ENCODE data around the gene JADE1.

JADE1 gene

DNA sequence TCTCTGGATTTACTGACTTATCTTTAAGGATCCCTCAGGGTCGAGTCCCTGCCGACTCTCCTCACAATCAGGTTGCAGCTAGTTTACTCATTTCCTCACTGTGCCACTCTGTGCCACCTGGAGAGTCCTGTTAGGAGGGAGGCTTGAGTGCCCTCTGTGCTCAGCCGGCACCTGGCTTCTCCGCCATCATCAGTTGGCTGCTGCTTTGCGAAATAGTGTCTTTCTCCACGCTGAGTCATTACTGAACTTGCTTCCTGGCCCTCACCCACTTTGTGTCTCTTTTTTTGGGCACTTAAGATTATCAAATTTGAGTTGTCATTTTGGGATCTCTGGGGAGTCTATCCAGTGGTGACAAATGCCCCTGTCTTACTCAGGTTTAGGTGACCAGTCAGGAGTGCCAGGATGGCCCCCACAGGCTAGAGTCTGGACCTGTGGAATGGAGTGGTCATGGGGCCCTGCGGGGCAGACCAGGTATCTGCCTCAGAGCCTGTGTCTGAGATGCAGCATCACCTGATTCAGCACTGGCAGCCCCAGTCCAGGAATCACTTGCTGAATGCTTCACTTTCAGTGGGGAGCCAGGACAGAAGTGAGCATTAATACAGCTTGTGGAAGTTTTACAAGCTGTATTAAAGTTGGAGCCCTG, 37.7 kb downstream of the JADE1 start:
- no peak for DNase-seq (ENCODE audit: low read depth, low spot score)
- TF ChIP-seq YY1 (IDR thresholded peaks at IDR 0.05; ENCODE audit: insufficient read depth, insufficient read length) (no peak), SUZ12 (IDR thresholded peaks at IDR 0.05; ENCODE audit: extremely low read depth, insufficient read depth, insufficient read length) (no peak), ZNF274 (IDR thresholded peaks at IDR 0.05; ENCODE audit: low read depth, low read length) (no peak)
- Histone ChIP-seq H3K4me3 (ENCODE audit: insufficient read length, low read depth) (no peak overlapping the region), H3K36me3 (ENCODE audit: insufficient read depth, insufficient read length, low read length) (peaks cover 94% of the 10 kb centered on the region), H3K9me3 (ENCODE audit: insufficient read depth, low read length) (no peaks in the 10 kb centered on the region), H3K9ac (ENCODE audit: insufficient read length, low read depth) (no peak overlapping the region), H3K4me1 (ENCODE audit: insufficient read depth, insufficient read length) (peaks cover 4% of the 10 kb centered on the region), H3K27me3 (ENCODE audit: insufficient read depth, insufficient read length) (no peaks in the 10 kb centered on the region)

DNA sequence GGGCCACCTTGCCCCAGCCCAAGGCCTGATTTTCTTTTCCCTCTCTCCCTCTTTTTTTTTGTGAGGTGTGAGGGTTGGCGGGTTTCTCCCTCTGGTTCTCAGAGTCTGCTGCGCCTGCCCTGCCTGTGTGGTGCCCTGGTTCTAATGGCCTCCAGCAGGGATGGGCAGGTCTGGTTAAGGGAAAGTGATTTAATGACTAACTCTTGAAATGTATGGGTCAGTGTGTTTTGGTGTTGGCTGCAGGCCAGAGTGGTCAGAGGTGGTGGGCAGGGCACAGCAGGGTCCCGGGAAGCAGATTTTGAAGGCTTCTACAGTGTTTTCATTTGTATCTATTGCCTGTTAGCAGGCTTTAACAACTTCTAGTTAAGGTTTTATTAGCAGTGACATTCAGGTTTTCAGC, 39.0 kb downstream of the JADE1 start:
- DNase-seq (ENCODE audit: low read depth, low spot score) = no peak
- H3K36me3 ChIP-seq (ENCODE audit: insufficient read depth, insufficient read length, low read length) = peaks cover 94% of the 10 kb centered on the region

DNA sequence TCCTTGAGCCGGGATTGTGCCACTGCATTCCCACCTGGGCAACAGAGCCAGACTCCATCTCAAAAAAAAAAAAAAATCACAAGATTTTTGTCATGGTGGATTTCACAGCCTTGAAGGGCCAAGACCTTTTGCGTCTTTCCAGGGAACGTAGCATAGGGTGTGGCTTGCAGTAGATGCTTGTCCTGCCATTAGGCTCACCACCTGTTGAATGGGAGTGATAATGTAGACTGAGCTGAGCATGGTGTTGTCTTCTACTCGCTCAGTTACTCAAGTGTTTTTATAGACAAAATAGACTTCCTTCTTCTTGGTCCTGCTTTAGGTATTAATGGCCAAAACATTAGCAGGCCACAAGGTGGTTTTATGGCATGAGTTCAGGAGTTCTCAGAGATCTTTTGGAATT, 40.8 kb downstream of the JADE1 start:
- TF ChIP-seq SUZ12 (IDR thresholded peaks at IDR 0.05; ENCODE audit: extremely low read depth, insufficient read depth, insufficient read length) = no peak
- no peak for TF ChIP-seq ZNF274 (IDR thresholded peaks at IDR 0.05; ENCODE audit: low read depth, low read length)
- no peak for TF ChIP-seq YY1 (IDR thresholded peaks at IDR 0.05; ENCODE audit: insufficient read depth, insufficient read length)
- Histone ChIP-seq H3K9ac (ENCODE audit: insufficient read length, low read depth) (no peak overlapping the region), H3K4me3 (ENCODE audit: insufficient read length, low read depth) (no peak overlapping the region), H3K9me3 (ENCODE audit: insufficient read depth, low read length) (no peaks in the 10 kb centered on the region), H3K36me3 (ENCODE audit: insufficient read depth, insufficient read length, low read length) (peaks cover 91% of the 10 kb centered on the region), H3K27me3 (ENCODE audit: insufficient read depth, insufficient read length) (no peaks in the 10 kb centered on the region), H3K4me1 (ENCODE audit: insufficient read depth, insufficient read length) (peaks cover 4% of the 10 kb centered on the region)
- no peak for DNase-seq (ENCODE audit: low read depth, low spot score)

More for the DNA sequence above, 39.0 kb downstream of the JADE1 start:
- no peak for TF ChIP-seq YY1 (IDR thresholded peaks at IDR 0.05; ENCODE audit: insufficient read depth, insufficient read length)
- no peak for TF ChIP-seq SUZ12 (IDR thresholded peaks at IDR 0.05; ENCODE audit: extremely low read depth, insufficient read depth, insufficient read length)
- TF ChIP-seq ZNF274 (IDR thresholded peaks at IDR 0.05; ENCODE audit: low read depth, low read length) = no peak
- H3K4me3 ChIP-seq (ENCODE audit: insufficient read length, low read depth) = no peak overlapping the region
- H3K27me3 ChIP-seq (ENCODE audit: insufficient read depth, insufficient read length) = no peaks in the 10 kb centered on the region
- H3K4me1 ChIP-seq (ENCODE audit: insufficient read depth, insufficient read length) = peaks cover 4% of the 10 kb centered on the region
- H3K9ac ChIP-seq (ENCODE audit: insufficient read length, low read depth) = no peak overlapping the region
- H3K9me3 ChIP-seq (ENCODE audit: insufficient read depth, low read length) = no peaks in the 10 kb centered on the region

DNA sequence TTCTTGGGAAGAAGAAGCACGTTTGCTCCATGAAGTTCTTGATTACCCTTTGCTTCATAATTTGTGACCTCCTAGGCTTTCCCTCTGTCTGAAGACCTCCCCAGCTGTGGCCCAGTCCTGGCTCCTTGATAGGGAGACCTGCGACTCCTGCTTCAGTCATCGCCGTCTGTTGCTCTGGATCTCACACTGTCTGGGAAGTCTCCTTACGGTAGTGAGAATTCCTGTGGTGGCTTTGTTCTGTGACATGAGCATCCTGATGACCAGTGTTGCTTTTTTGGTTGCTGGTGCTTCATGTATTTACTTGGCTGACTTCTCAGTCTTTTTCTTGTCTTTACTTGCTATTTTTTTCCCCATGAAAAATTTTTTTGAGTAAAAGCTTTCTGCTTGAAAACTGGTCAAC, 44.2 kb downstream of the JADE1 start:
- no peak for DNase-seq (ENCODE audit: low read depth, low spot score)
- Histone ChIP-seq H3K36me3 (ENCODE audit: insufficient read depth, insufficient read length, low read length) (peaks cover 91% of the 10 kb centered on the region), H3K9ac (ENCODE audit: insufficient read length, low read depth) (no peak overlapping the region), H3K4me3 (ENCODE audit: insufficient read length, low read depth) (no peak overlapping the region), H3K9me3 (ENCODE audit: insufficient read depth, low read length) (no peaks in the 10 kb centered on the region), H3K27me3 (ENCODE audit: insufficient read depth, insufficient read length) (no peaks in the 10 kb centered on the region), H3K4me1 (ENCODE audit: insufficient read depth, insufficient read length) (no peaks in the 10 kb centered on the region)
- TF ChIP-seq YY1 (IDR thresholded peaks at IDR 0.05; ENCODE audit: insufficient read depth, insufficient read length) (no peak), ZNF274 (IDR thresholded peaks at IDR 0.05; ENCODE audit: low read depth, low read length) (no peak), SUZ12 (IDR thresholded peaks at IDR 0.05; ENCODE audit: extremely low read depth, insufficient read depth, insufficient read length) (no peak)

DNA sequence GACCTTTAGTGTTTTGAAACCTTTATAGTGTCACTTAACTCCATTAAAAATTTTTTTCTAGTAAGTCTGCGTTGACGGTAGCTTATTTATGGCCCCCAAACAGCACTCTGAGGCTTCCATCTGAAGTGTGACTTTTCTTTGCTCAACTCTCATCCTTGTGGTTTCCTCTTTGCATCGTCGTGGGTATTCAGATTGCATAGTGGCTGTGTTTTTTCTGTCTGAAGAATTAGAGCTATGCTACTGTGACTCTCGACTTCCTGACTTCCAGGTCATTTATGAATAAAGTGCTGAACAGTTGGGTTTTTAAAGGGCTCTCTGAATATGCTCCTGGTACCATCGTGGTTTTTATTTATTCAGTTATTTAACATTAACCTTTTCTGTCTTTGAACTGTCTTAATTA, 44.9 kb downstream of the JADE1 start:
- Histone ChIP-seq H3K9me3 (ENCODE audit: insufficient read depth, low read length) (no peaks in the 10 kb centered on the region), H3K4me1 (ENCODE audit: insufficient read depth, insufficient read length) (no peaks in the 10 kb centered on the region), H3K27me3 (ENCODE audit: insufficient read depth, insufficient read length) (no peaks in the 10 kb centered on the region), H3K9ac (ENCODE audit: insufficient read length, low read depth) (no peak overlapping the region), H3K4me3 (ENCODE audit: insufficient read length, low read depth) (no peak overlapping the region), H3K36me3 (ENCODE audit: insufficient read depth, insufficient read length, low read length) (peaks cover 91% of the 10 kb centered on the region)
- TF ChIP-seq ZNF274 (IDR thresholded peaks at IDR 0.05; ENCODE audit: low read depth, low read length) (no peak), YY1 (IDR thresholded peaks at IDR 0.05; ENCODE audit: insufficient read depth, insufficient read length) (no peak), SUZ12 (IDR thresholded peaks at IDR 0.05; ENCODE audit: extremely low read depth, insufficient read depth, insufficient read length) (no peak)
- DNase-seq (ENCODE audit: low read depth, low spot score) = no peak

DNA sequence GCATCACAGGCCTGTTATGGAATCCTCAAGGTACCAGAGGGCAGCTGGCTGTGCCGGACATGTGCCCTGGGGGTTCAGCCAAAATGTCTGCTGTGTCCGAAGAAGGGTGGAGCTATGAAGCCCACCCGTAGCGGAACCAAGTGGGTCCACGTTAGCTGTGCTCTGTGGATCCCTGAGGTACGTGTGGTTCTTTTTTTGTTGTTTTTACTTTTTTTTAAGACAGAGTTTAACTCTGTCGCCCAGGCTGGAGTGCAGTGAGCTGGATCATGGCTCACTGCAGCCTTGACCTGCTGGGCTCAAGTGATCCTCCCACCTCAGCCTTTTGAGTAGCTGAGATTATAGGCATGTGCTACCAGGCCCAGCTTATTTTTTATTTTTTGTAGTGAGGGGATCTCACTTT, 46.1 kb downstream of the JADE1 start:
- peaks cover 93% of the 10 kb centered on the region for H3K36me3 ChIP-seq (ENCODE audit: insufficient read depth, insufficient read length, low read length)
- no peaks in the 10 kb centered on the region for H3K27me3 ChIP-seq (ENCODE audit: insufficient read depth, insufficient read length)
- H3K9me3 ChIP-seq (ENCODE audit: insufficient read depth, low read length) = no peaks in the 10 kb centered on the region
- H3K4me3 ChIP-seq (ENCODE audit: insufficient read length, low read depth) = no peak overlapping the region
- TF ChIP-seq ZNF274 (IDR thresholded peaks at IDR 0.05; ENCODE audit: low read depth, low read length) = no peak
- TF ChIP-seq SUZ12 (IDR thresholded peaks at IDR 0.05; ENCODE audit: extremely low read depth, insufficient read depth, insufficient read length) = no peak
- no peak for TF ChIP-seq YY1 (IDR thresholded peaks at IDR 0.05; ENCODE audit: insufficient read depth, insufficient read length)
- no peak for DNase-seq (ENCODE audit: low read depth, low spot score)
- no peak overlapping the region for H3K9ac ChIP-seq (ENCODE audit: insufficient read length, low read depth)
- H3K4me1 ChIP-seq (ENCODE audit: insufficient read depth, insufficient read length) = no peaks in the 10 kb centered on the region

DNA sequence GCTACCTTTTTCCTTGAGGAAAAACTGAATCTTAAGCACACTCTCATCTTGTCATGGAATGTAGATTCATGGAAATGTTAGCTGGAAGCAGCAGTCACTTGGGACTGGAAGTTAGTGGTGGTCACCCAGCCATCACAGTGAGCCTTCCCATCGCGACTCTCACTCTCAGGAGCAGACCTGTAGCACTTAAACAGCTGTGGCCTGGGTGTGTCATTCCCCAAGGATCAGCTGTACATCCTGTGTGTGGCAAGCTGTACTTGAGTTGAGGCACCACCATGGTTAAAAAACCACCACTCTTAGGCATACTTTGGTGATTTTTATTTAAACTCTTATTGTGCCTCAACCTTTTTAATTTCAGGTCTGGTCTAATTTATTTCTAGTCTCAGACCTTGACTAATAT, 46.7 kb downstream of the JADE1 start:
- no peaks in the 10 kb centered on the region for H3K9me3 ChIP-seq (ENCODE audit: insufficient read depth, low read length)
- DNase-seq (ENCODE audit: low read depth, low spot score) = no peak
- no peak overlapping the region for H3K9ac ChIP-seq (ENCODE audit: insufficient read length, low read depth)
- TF ChIP-seq ZNF274 (IDR thresholded peaks at IDR 0.05; ENCODE audit: low read depth, low read length) (no peak), YY1 (IDR thresholded peaks at IDR 0.05; ENCODE audit: insufficient read depth, insufficient read length) (no peak), SUZ12 (IDR thresholded peaks at IDR 0.05; ENCODE audit: extremely low read depth, insufficient read depth, insufficient read length) (no peak)
- H3K36me3 ChIP-seq (ENCODE audit: insufficient read depth, insufficient read length, low read length) = peaks cover 93% of the 10 kb centered on the region
- H3K4me1 ChIP-seq (ENCODE audit: insufficient read depth, insufficient read length) = no peaks in the 10 kb centered on the region
- no peak overlapping the region for H3K4me3 ChIP-seq (ENCODE audit: insufficient read length, low read depth)
- H3K27me3 ChIP-seq (ENCODE audit: insufficient read depth, insufficient read length) = no peaks in the 10 kb centered on the region
